Loucy (cell line): ENCODE data around the gene CSE1L.

Experiments
- H2AFZ ChIP-seq: fragments of 200-600 bp; sonication (generic); 2 replicates; pipeline ENCODE4 v1.6.0; 2016; ENCODE audit warnings: antibody characterized with exemption, mild to moderate bottlenecking, low read length, moderate library complexity
- H3F3A ChIP-seq: fragments of 200-600 bp; 2 replicates; pipeline ENCODE4 v1.6.0; 2016; ENCODE audit warnings: antibody characterized with exemption, low read depth, mild to moderate bottlenecking
- H3K27me3 ChIP-seq: fragments of 200-600 bp; sonication (generic); 2 replicates; pipeline ENCODE4 v1.6.1; 2014; ENCODE audit warnings: low read length, mild to moderate bottlenecking; ENCODE audit not compliant: insufficient read depth, poor library complexity, severe bottlenecking
- H3K36me3 ChIP-seq: fragments of 200-600 bp; sonication (generic); 2 replicates; pipeline ENCODE4 v1.6.1; 2016; ENCODE audit warnings: low read length; ENCODE audit not compliant: insufficient read depth
- H3K4me1 ChIP-seq: fragments of 200-600 bp; sonication (generic); 2 replicates; pipeline ENCODE4 v1.5.1; 2014; ENCODE audit warnings: low read length, mild to moderate bottlenecking; ENCODE audit not compliant: insufficient read depth, poor library complexity, severe bottlenecking
- H3K4me2 ChIP-seq: fragments of 200-600 bp; sonication (generic); 2 replicates; pipeline ENCODE4 v1.6.0; 2014; ENCODE audit warnings: antibody characterized with exemption, low read length, low read depth, mild to moderate bottlenecking; ENCODE audit not compliant: poor library complexity, severe bottlenecking
- H3K4me3 ChIP-seq: fragments of 200-600 bp; sonication (generic); 2 replicates; pipeline ENCODE4 v1.5.1; 2014; ENCODE audit warnings: low read length, mild to moderate bottlenecking, mixed read lengths; ENCODE audit not compliant: poor library complexity, severe bottlenecking
- H3K79me2 ChIP-seq: fragments of 200-600 bp; sonication (generic); 2 replicates; pipeline ENCODE4 v1.6.1; 2014; ENCODE audit warnings: low read length; ENCODE audit not compliant: insufficient read depth
- H3K9ac ChIP-seq: fragments of 200-600 bp; sonication (generic); 2 replicates; pipeline ENCODE4 v1.6.0; 2014; ENCODE audit warnings: mild to moderate bottlenecking, low read depth, low read length, moderate library complexity; ENCODE audit not compliant: poor library complexity, severe bottlenecking
- H3K9me2 ChIP-seq: fragments of 200-600 bp; sonication (generic); replicated peaks from 2 replicates; pipeline ENCODE4 v1.6.1; 2016; ENCODE audit warnings: low read depth, low read length, mixed read lengths
- H3K9me3 ChIP-seq: fragments of 200-600 bp; sonication (generic); 2 replicates; pipeline ENCODE4 v1.6.1; 2014; ENCODE audit warnings: mild to moderate bottlenecking, antibody characterized with exemption, low read length, low read depth; ENCODE audit not compliant: insufficient read depth
- H4K20me1 ChIP-seq: fragments of 200-600 bp; sonication (generic); 2 replicates; pipeline ENCODE4 v1.6.0; 2014; ENCODE audit warnings: antibody characterized with exemption, low read length, mild to moderate bottlenecking; ENCODE audit not compliant: insufficient read depth, poor library complexity, severe bottlenecking
- EZH2phosphoT487 ChIP-seq: fragments of 200-600 bp; IDR thresholded peaks from 2 replicates; pipeline ENCODE4 v1.6.1; 2018; ENCODE audit warnings: antibody characterized with exemption, mild to moderate bottlenecking, moderate library complexity, borderline replicate concordance
- TF ChIP-seq, protein P1 (sequence below): fragments of 200-600 bp; sonication (generic); conservative IDR thresholded peaks from 2 replicates; pipeline ENCODE4 v1.5.1; 2014; ENCODE audit warnings: mild to moderate bottlenecking, antibody characterized with exemption, low read length

Gene CSE1L

DNA sequence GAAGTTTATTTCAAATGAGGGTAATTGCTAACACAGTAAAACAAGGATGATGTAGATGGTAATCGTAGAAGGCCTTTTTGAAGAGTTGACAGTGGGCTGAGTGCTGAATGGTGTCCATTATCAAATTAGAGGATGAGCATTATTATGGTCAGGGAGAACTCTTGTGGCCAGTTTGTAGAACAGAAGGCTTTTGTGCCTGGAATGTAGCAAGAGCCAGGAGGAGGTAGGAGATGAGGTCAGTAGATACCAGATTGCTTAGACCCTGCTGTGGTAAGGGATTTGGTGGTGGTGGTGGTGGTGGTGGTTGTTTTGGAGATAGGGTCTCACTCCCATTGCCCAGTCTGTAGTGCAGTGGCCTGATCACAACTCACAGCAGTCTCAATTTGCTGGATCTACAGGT is 6.2 kb downstream of the CSE1L start:
- H3K4me1 ChIP-seq, result peaks cover 62% of the 10 kb centered on the region
- no peak overlapping the region for H2AFZ ChIP-seq
- peaks cover 4% of the 10 kb centered on the region; the same call in 1 of the 2 replicates for H3F3A ChIP-seq
- no peaks in the 10 kb centered on the region for H3K9me2 ChIP-seq
- peaks cover 100% of the 10 kb centered on the region for H3K79me2 ChIP-seq
- TF ChIP-seq EZH2phosphoT487, result no peak
- TF ChIP-seq, protein P1, sequence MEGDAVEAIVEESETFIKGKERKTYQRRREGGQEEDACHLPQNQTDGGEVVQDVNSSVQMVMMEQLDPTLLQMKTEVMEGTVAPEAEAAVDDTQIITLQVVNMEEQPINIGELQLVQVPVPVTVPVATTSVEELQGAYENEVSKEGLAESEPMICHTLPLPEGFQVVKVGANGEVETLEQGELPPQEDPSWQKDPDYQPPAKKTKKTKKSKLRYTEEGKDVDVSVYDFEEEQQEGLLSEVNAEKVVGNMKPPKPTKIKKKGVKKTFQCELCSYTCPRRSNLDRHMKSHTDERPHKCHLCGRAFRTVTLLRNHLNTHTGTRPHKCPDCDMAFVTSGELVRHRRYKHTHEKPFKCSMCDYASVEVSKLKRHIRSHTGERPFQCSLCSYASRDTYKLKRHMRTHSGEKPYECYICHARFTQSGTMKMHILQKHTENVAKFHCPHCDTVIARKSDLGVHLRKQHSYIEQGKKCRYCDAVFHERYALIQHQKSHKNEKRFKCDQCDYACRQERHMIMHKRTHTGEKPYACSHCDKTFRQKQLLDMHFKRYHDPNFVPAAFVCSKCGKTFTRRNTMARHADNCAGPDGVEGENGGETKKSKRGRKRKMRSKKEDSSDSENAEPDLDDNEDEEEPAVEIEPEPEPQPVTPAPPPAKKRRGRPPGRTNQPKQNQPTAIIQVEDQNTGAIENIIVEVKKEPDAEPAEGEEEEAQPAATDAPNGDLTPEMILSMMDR, result no peak
- H3K4me2 ChIP-seq, result peak overlapping the region; percentile 44
- H3K9me3 ChIP-seq, result no peaks in the 10 kb centered on the region
- H3K4me3 ChIP-seq, result peak overlapping the region; percentile 32
- peaks cover 100% of the 10 kb centered on the region for H4K20me1 ChIP-seq
- no peak overlapping the region for H3K9ac ChIP-seq
- no peaks in the 10 kb centered on the region for H3K27me3 ChIP-seq
- peaks cover 5% of the 10 kb centered on the region; the same call in 1 of the 2 replicates for H3K36me3 ChIP-seq

DNA sequence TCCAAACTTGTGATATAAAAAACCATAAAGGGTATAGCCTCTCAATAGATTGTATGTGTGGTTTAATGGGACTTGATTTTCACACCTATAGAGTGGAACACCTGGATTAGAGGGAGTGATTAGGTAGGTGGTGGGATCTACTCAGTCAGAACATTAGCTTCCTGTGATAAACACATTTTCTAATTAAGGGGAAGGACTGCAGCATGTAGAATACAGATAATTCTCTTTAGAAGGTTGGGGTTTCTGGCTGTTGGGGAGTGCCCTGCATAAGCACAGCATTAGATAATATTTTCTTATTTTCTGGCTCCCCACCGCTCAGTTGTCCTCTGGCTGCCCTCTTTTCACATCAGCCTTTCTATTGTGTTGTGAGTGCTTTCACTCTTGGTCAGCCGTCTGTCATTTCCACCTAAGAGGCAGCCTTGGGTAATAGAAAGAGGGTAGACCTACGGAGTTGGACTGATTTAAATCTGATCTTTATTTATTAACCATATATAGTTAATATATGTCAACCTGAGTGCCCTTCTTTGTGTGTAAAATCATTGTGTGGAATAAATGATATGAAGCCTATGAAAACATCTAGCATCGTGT is 8.0 kb downstream of the CSE1L start:
- H3K4me3 ChIP-seq, result peak overlapping the region; percentile 15
- no peaks in the 10 kb centered on the region for H3K9me3 ChIP-seq
- peaks cover 46% of the 10 kb centered on the region for H3K4me1 ChIP-seq
- peaks cover 19% of the 10 kb centered on the region for H3K36me3 ChIP-seq
- H3K4me2 ChIP-seq, result peak overlapping the region; percentile 55
- H4K20me1 ChIP-seq, result peaks cover 97% of the 10 kb centered on the region
- no peak overlapping the region for H3K9ac ChIP-seq
- H3K9me2 ChIP-seq, result no peaks in the 10 kb centered on the region
- peaks cover 4% of the 10 kb centered on the region; the same call in 1 of the 2 replicates for H3F3A ChIP-seq
- H3K79me2 ChIP-seq, result peaks cover 100% of the 10 kb centered on the region
- no peak overlapping the region for H2AFZ ChIP-seq
- TF ChIP-seq, protein P1, result no peak
- TF ChIP-seq EZH2phosphoT487, result no peak
- no peaks in the 10 kb centered on the region for H3K27me3 ChIP-seq

GRCh38 chr20:49063279-49063678 is 17.2 kb downstream of the CSE1L start:
- Histone ChIP-seq H3K36me3 (peaks cover 88% of the 10 kb centered on the region), H3F3A (no peaks in the 10 kb centered on the region; the same call in 1 of the 2 replicates), H2AFZ (no peak overlapping the region), H3K4me3 (no peak overlapping the region), H3K79me2 (peaks cover 55% of the 10 kb centered on the region), H3K27me3 (no peaks in the 10 kb centered on the region), H4K20me1 (peaks cover 50% of the 10 kb centered on the region), H3K4me1 (no peaks in the 10 kb centered on the region), H3K9ac (no peak overlapping the region), H3K4me2 (no peak overlapping the region), H3K9me2 (no peaks in the 10 kb centered on the region), H3K9me3 (no peaks in the 10 kb centered on the region)
- no peak for TF ChIP-seq EZH2phosphoT487
- TF ChIP-seq, protein P1, result no peak
